Omental fat pad (tissue), 4 donors: Measurements from ENCODE around the gene OR2V1. TPM values are rescaled to one million over a fixed set of nuclear protein-coding genes. Genes with fewer than 3 reads are reported as not detected.
"Not testable (repeated sequence)": the region's sequence is repeated elsewhere in the genome, so short reads cannot be mapped to it uniquely, and the experiment has no call there.

Experiments
- ATAC-seq: fragments of 150-250 bp; one replicate; pipeline ENCODE4 v1.9.1; 2016; ENCODE audit warnings: mild to moderate bottlenecking, moderate library complexity; ENCODE audit not compliant: low FRiP score
- DNase-seq: peaks from one replicate; pipeline ENCODE4 v3.0.0-alpha.2; 2019; ENCODE audit warnings: low spot score
- CTCF ChIP-seq, 3 donors: fragments of 450-650 bp; IDR thresholded peaks; one replicate each; pipeline ENCODE4 v1.5.1; 2016 to 2017; ENCODE audit warnings: antibody characterized with exemption in 3 of 3, mild to moderate bottlenecking in 3 of 3, moderate library complexity in 2 of 3
- total RNA-seq, 4 donors: library from RNA; depleted of rRNA; stranded (reverse); fragments of >200 nt; gene quantifications; one replicate each; pipeline ENCODE4 v1.1.0, GENCODE V29; 2016

OR2V1 gene
- not detected for total RNA-seq

- DNase-seq (no peak), ATAC-seq (no peak)
- TF ChIP-seq CTCF (IDR thresholded peaks at IDR 0.05), result no peak
These were observed at the start of gene OR2V1 for GRCh38 chr5:181130832-181131496. Gene OR2V1, minus strand, starts transcription at chr5:181131169. Its CDS starts 5,865 bp downstream, at chr5:181125304.

GRCh38 chr5:181177559-181177958, 46.6 kb upstream of the OR2V1 start:
- DNase-seq, result not testable (repeated sequence)

GRCh38 chr5:181176254-181176952, 45.4 kb upstream of the OR2V1 start:
- ATAC-seq (no peak), DNase-seq (no peak)
- TF ChIP-seq CTCF (IDR thresholded peaks at IDR 0.05), result no peak

More at GRCh38 chr5:181177559-181177958, 46.6 kb upstream of the OR2V1 start:
- ATAC-seq, result not testable (repeated sequence)

GRCh38 chr5:181173420-181174342, 42.7 kb upstream of the OR2V1 start:
- TF ChIP-seq CTCF (IDR thresholded peaks at IDR 0.05), result no peak
- peak; percentile 31 for ATAC-seq

GRCh38 chr5:181173027-181173419, 42.1 kb upstream of the OR2V1 start:
- no peak for TF ChIP-seq CTCF (IDR thresholded peaks at IDR 0.05)
- DNase-seq (no peak), ATAC-seq (no peak)

More at GRCh38 chr5:181173420-181174342, 42.7 kb upstream of the OR2V1 start:
- no peak for DNase-seq

- ATAC-seq, result no peak
- TF ChIP-seq CTCF (IDR thresholded peaks at IDR 0.05), result no peak
- DNase-seq, result no peak
These were observed 40.8 kb upstream of the OR2V1 start for GRCh38 chr5:181171782-181172181.

- no peak for TF ChIP-seq CTCF (IDR thresholded peaks at IDR 0.05)
- no peak for ATAC-seq
- no peak for DNase-seq
These were observed 40.0 kb upstream of the OR2V1 start for GRCh38 chr5:181170996-181171395.
